ENCODE data around the gene MKS1.

The MKS1 gene

DNA sequence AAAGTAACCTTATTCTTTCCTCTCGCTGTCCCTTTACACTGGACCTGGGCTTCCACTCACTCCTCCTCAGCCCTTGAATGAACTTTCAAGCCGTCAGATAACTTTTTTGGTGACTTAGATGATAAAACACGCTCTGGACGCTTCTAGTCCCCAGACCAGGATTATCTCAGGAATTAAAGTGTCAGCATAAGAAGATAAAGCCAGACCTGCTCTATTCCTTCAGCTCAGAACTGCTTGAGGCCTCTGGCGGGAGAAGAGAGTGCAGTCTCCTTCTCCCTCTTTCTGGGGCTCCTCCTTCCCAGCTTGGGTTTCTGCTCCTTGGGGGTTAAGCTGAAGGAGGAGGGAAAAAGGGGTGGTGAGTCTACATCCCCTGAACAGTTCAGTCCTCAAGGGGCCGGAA lies 25.9 kb upstream of the MKS1 start (continued):
- TF ChIP-seq, protein P1, sequence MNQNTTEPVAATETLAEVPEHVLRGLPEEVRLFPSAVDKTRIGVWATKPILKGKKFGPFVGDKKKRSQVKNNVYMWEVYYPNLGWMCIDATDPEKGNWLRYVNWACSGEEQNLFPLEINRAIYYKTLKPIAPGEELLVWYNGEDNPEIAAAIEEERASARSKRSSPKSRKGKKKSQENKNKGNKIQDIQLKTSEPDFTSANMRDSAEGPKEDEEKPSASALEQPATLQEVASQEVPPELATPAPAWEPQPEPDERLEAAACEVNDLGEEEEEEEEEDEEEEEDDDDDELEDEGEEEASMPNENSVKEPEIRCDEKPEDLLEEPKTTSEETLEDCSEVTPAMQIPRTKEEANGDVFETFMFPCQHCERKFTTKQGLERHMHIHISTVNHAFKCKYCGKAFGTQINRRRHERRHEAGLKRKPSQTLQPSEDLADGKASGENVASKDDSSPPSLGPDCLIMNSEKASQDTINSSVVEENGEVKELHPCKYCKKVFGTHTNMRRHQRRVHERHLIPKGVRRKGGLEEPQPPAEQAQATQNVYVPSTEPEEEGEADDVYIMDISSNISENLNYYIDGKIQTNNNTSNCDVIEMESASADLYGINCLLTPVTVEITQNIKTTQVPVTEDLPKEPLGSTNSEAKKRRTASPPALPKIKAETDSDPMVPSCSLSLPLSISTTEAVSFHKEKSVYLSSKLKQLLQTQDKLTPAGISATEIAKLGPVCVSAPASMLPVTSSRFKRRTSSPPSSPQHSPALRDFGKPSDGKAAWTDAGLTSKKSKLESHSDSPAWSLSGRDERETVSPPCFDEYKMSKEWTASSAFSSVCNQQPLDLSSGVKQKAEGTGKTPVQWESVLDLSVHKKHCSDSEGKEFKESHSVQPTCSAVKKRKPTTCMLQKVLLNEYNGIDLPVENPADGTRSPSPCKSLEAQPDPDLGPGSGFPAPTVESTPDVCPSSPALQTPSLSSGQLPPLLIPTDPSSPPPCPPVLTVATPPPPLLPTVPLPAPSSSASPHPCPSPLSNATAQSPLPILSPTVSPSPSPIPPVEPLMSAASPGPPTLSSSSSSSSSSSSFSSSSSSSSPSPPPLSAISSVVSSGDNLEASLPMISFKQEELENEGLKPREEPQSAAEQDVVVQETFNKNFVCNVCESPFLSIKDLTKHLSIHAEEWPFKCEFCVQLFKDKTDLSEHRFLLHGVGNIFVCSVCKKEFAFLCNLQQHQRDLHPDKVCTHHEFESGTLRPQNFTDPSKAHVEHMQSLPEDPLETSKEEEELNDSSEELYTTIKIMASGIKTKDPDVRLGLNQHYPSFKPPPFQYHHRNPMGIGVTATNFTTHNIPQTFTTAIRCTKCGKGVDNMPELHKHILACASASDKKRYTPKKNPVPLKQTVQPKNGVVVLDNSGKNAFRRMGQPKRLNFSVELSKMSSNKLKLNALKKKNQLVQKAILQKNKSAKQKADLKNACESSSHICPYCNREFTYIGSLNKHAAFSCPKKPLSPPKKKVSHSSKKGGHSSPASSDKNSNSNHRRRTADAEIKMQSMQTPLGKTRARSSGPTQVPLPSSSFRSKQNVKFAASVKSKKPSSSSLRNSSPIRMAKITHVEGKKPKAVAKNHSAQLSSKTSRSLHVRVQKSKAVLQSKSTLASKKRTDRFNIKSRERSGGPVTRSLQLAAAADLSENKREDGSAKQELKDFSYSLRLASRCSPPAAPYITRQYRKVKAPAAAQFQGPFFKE (tag by site-specific recombination; IDR thresholded peaks at IDR 0.05; ENCODE audit: borderline replicate concordance): no peak
- no peak for TF ChIP-seq ZNF501 (tag by site-specific recombination; IDR thresholded peaks at IDR 0.05)
- TF ChIP-seq PRDM1 (tag by site-specific recombination; IDR thresholded peaks at IDR 0.05): no peak
- TF ChIP-seq, protein P2, sequence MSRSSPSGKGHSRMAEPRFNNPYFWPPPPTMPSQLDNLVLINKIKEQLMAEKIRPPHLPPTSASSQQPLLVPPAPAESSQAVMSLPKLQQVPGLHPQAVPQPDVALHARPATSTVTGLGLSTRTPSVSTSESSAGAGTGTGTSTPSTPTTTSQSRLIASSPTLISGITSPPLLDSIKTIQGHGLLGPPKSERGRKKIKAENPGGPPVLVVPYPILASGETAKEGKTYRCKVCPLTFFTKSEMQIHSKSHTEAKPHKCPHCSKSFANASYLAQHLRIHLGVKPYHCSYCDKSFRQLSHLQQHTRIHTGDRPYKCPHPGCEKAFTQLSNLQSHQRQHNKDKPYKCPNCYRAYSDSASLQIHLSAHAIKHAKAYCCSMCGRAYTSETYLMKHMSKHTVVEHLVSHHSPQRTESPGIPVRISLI (tag by site-specific recombination; IDR thresholded peaks at IDR 0.05): no peak
- no peak for TF ChIP-seq ZNF654 (tag by site-specific recombination; IDR thresholded peaks at IDR 0.05; ENCODE audit: low read depth)
- no peak for TF ChIP-seq ZNF335 (tag by site-specific recombination; conservative IDR thresholded peaks at IDR 0.05)
- TF ChIP-seq ZNF792 (tag by site-specific recombination; IDR thresholded peaks at IDR 0.05): no peak
- TF ChIP-seq ZNF133 (tag by site-specific recombination; IDR thresholded peaks at IDR 0.05): no peak
- no peak for TF ChIP-seq ZNF660 (tag by site-specific recombination; IDR thresholded peaks at IDR 0.05)
- no peak for TF ChIP-seq ZNF768 (tag by site-specific recombination; IDR thresholded peaks at IDR 0.05)
- no peak for TF ChIP-seq ZNF404 (tag by site-specific recombination; IDR thresholded peaks at IDR 0.05)
- no peak for TF ChIP-seq ZNF791 (tag by site-specific recombination; IDR thresholded peaks at IDR 0.05)
- TF ChIP-seq ZNF433 (tag by site-specific recombination; IDR thresholded peaks at IDR 0.05; ENCODE audit: low read depth): no peak
- TF ChIP-seq MEIS1 (CRISPR knock-in tag; IDR thresholded peaks at IDR 0.05; ENCODE audit: borderline replicate concordance): no peak
- TF ChIP-seq MZF1 (tag by site-specific recombination; IDR thresholded peaks at IDR 0.05; ENCODE audit: borderline replicate concordance): no peak
- TF ChIP-seq ZBTB8A (tag by site-specific recombination; IDR thresholded peaks at IDR 0.05): no peak

DNA sequence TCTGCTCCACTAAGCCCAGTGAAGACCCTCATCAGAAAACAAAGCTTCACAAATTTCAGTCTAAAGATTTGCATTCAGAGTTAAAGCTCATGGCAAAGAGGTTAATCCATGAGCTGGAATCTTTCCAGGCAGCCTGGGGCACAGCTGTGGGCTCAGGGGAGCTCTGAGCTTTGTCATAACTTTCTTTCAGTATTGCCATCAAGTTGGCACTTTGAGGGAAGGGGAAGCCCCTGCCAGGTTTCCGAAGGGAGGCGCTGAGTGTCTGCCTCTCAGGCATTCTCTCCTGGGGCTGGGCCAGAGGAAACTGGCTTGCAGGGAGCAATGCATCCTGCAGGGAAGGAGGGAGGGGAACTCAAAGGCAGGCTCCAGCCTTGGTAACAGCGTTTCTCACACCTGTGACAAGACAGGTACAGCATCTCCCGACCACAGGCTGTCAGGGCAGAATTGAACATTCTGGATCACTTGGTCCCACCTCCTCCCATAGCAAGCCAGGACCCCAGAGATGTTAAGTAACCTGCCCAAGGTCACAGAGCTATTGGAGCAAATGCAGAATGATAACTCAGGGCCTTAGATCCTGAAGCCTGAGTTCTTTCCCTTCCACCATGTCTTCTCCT lies 23.2 kb upstream of the MKS1 start:
- ChIA-PET CTCF (interaction anchor here (0.6 to 1.3 kb wide), 4 partner anchors 8 to 300 kb away, joined by 3 to 5 read pairs (median 3); partner anchors contain the start of gene MKS1), POLR2A (no interaction called here)
- H3K9me3 ChIP-seq (ENCODE audit: control insufficient read depth, insufficient read depth, low read depth, low read length): no peaks in the 10 kb centered on the region
- H3K4me1 ChIP-seq (ENCODE audit: control insufficient read depth, insufficient read depth, low read length): no peaks in the 10 kb centered on the region; the same call in 1 of the 2 replicates
- no peaks in the 10 kb centered on the region for H3K36me3 ChIP-seq (ENCODE audit: control insufficient read depth in 2 of 2, insufficient read depth in 1 of 2, low read length in 2 of 2)
- no peak overlapping the region for H3K4me3 ChIP-seq (ENCODE audit: low read depth, low read length)
- 0 out of 2 replicates have a peak, but pooled peaks have one; percentile 23 for TF ChIP-seq ZIC2 (tag by site-specific recombination; IDR thresholded peaks at IDR 0.05)
- TF ChIP-seq, protein P3, sequence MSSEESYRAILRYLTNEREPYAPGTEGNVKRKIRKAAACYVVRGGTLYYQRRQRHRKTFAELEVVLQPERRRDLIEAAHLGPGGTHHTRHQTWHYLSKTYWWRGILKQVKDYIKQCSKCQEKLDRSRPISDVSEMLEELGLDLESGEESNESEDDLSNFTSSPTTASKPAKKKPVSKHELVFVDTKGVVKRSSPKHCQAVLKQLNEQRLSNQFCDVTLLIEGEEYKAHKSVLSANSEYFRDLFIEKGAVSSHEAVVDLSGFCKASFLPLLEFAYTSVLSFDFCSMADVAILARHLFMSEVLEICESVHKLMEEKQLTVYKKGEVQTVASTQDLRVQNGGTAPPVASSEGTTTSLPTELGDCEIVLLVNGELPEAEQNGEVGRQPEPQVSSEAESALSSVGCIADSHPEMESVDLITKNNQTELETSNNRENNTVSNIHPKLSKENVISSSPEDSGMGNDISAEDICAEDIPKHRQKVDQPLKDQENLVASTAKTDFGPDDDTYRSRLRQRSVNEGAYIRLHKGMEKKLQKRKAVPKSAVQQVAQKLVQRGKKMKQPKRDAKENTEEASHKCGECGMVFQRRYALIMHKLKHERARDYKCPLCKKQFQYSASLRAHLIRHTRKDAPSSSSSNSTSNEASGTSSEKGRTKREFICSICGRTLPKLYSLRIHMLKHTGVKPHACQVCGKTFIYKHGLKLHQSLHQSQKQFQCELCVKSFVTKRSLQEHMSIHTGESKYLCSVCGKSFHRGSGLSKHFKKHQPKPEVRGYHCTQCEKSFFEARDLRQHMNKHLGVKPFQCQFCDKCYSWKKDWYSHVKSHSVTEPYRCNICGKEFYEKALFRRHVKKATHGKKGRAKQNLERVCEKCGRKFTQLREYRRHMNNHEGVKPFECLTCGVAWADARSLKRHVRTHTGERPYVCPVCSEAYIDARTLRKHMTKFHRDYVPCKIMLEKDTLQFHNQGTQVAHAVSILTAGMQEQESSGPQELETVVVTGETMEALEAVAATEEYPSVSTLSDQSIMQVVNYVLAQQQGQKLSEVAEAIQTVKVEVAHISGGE (tag by site-specific recombination; conservative IDR thresholded peaks at IDR 0.05; ENCODE audit: low read depth): no peak
- H3K27ac ChIP-seq (ENCODE audit: extremely low read depth, low read depth, low read length): no peak overlapping the region

Data from HEK293 (cell line).